Astrocyte (in vitro differentiated cells and primary cell): ENCODE data around the gene SNRNP27. TPM values are rescaled to one million over a fixed set of nuclear protein-coding genes. Genes with fewer than 3 reads are reported as not detected.

Experiments used
- DNase-seq: peaks from one replicate; pipeline ENCODE4 v3.0.0-alpha.2; 2010; ENCODE audit warnings: low read depth
- FAIRE-seq: peaks from 2 replicates; lab custom pipeline; 2011; peaks lifted over from hg19 to GRCh38; lab: Jason Lieb, UNC
- H2AFZ ChIP-seq: 2 replicates; pipeline ENCODE4 v1.6.0; 2012; ENCODE audit warnings: low read depth, low read length, inconsistent platforms
- H3K27ac ChIP-seq: 2 replicates; pipeline ENCODE4 v1.5.1; 2011; ENCODE audit warnings: low read depth, low read length, inconsistent platforms
- H3K27me3 ChIP-seq: 2 replicates; pipeline ENCODE4 v1.6.0; 2011; ENCODE audit warnings: low read length, inconsistent platforms; ENCODE audit not compliant: insufficient read depth
- H3K36me3 ChIP-seq: 2 replicates; pipeline ENCODE4 v1.5.1; 2011; ENCODE audit warnings: low read length, inconsistent platforms; ENCODE audit not compliant: insufficient read depth
- H3K4me1 ChIP-seq: 2 replicates; pipeline ENCODE4 v1.5.1; 2011; ENCODE audit warnings: low read length, inconsistent platforms; ENCODE audit not compliant: insufficient read depth
- H3K4me2 ChIP-seq: 2 replicates; pipeline ENCODE4 v1.6.0; 2012; ENCODE audit warnings: low read length, inconsistent platforms
- H3K4me3 ChIP-seq: 2 replicates; pipeline ENCODE4 v1.5.1; 2011; ENCODE audit warnings: low read depth, mild to moderate bottlenecking, low read length, inconsistent platforms; ENCODE audit not compliant: insufficient read depth
- H3K79me2 ChIP-seq: 2 replicates; pipeline ENCODE4 v1.6.0; 2012; ENCODE audit warnings: mild to moderate bottlenecking, low read length, inconsistent platforms; ENCODE audit not compliant: insufficient read depth
- H3K9ac ChIP-seq: 2 replicates; pipeline ENCODE4 v1.6.0; 2012; ENCODE audit warnings: mild to moderate bottlenecking, low read length, inconsistent platforms
- H3K9me3 ChIP-seq: 2 replicates; pipeline ENCODE4 v1.5.1; 2012; ENCODE audit warnings: low read depth, mild to moderate bottlenecking, low read length, inconsistent platforms; ENCODE audit not compliant: insufficient read depth
- H4K20me1 ChIP-seq: 2 replicates; pipeline ENCODE4 v1.6.0; 2012; ENCODE audit warnings: low read length, inconsistent platforms; ENCODE audit not compliant: insufficient read depth
- H3K27ac Mint-ChIP-seq: one replicate; pipeline ENCODE4 v1.8.0; 2021; ENCODE audit warnings: mild to moderate bottlenecking, mixed read lengths; ENCODE audit not compliant: unreplicated experiment
- H3K27me3 Mint-ChIP-seq: one replicate; pipeline ENCODE4 v1.8.0; 2021; ENCODE audit warnings: low read depth, mixed read lengths; ENCODE audit not compliant: unreplicated experiment
- H3K36me3 Mint-ChIP-seq: one replicate; pipeline ENCODE4 v1.8.0; 2021; ENCODE audit warnings: low read depth, mixed read lengths; ENCODE audit not compliant: unreplicated experiment
- H3K4me1 Mint-ChIP-seq: one replicate; pipeline ENCODE4 v1.8.0; 2021; ENCODE audit warnings: low read depth, mixed read lengths; ENCODE audit not compliant: unreplicated experiment
- H3K4me3 Mint-ChIP-seq: one replicate; pipeline ENCODE4 v1.8.0; 2021; ENCODE audit warnings: mild to moderate bottlenecking, moderate library complexity, mixed read lengths; ENCODE audit not compliant: unreplicated experiment
- H3K9me3 Mint-ChIP-seq: one replicate; pipeline ENCODE4 v1.8.0; 2021; ENCODE audit warnings: mild to moderate bottlenecking, mixed read lengths; ENCODE audit not compliant: unreplicated experiment
- EZH2 ChIP-seq: IDR thresholded peaks from 2 replicates; pipeline ENCODE4 v1.6.1; 2012; ENCODE audit warnings: mild to moderate bottlenecking, low read length, inconsistent platforms; ENCODE audit not compliant: insufficient read depth
- total RNA-seq: library from RNA; stranded (reverse); gene quantifications from 2 replicates; pipeline ENCODE4 v1.2.1, GENCODE V29; 2021
- TF ChIP-seq, protein P1 (sequence below): IDR thresholded peaks from 2 replicates; pipeline ENCODE4 v1.5.1; 2011; ENCODE audit warnings: low read depth, mild to moderate bottlenecking, inconsistent platforms, low read length, moderate library complexity; ENCODE audit not compliant: insufficient read depth

SNRNP27 gene
- total RNA-seq, 1 donor from 2014 or later = 67.7 TPM

DNA sequence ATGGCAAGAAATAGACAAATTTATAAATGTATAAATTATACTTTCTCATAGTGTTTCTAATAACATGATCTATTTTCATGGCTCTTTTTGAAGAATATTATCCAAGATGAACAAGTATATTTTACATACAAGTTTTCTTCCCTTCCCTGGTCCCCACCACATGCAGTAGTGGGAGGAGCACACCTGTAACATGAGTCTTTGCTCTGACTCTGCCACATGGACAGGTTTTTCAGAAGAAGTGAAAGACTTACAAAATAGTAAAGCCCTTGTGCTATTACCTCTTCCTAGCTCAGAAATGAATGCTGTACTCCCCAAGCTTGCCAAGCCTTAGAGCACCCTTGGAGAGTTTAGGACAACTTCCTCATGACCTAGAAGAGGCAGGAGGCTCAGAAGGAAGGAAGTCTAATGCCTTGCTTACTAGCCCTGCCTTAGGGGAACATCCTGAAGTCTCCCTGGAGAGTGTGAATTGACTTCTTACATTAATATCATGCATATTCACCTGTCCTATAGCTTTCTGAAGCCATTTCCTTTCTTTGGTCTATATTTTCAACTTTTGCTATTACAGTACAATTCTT is 39.6 kb downstream of the SNRNP27 start:
- H3K9ac ChIP-seq = peak overlapping the region; percentile 78
- FAIRE-seq (no peak), DNase-seq (no peak)
- H3K27ac Mint-ChIP-seq = peak overlapping the region; percentile 97
- peaks cover 26% of the 10 kb centered on the region for H3K4me1 ChIP-seq
- peak overlapping the region; percentile 88 for H3K27ac ChIP-seq
- no peaks in the 10 kb centered on the region for H3K27me3 Mint-ChIP-seq
- H2AFZ ChIP-seq = no peak overlapping the region
- peaks cover 31% of the 10 kb centered on the region for H3K36me3 Mint-ChIP-seq
- no peaks in the 10 kb centered on the region for H3K9me3 ChIP-seq
- TF ChIP-seq EZH2 = no peak
- TF ChIP-seq, protein P1, sequence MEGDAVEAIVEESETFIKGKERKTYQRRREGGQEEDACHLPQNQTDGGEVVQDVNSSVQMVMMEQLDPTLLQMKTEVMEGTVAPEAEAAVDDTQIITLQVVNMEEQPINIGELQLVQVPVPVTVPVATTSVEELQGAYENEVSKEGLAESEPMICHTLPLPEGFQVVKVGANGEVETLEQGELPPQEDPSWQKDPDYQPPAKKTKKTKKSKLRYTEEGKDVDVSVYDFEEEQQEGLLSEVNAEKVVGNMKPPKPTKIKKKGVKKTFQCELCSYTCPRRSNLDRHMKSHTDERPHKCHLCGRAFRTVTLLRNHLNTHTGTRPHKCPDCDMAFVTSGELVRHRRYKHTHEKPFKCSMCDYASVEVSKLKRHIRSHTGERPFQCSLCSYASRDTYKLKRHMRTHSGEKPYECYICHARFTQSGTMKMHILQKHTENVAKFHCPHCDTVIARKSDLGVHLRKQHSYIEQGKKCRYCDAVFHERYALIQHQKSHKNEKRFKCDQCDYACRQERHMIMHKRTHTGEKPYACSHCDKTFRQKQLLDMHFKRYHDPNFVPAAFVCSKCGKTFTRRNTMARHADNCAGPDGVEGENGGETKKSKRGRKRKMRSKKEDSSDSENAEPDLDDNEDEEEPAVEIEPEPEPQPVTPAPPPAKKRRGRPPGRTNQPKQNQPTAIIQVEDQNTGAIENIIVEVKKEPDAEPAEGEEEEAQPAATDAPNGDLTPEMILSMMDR = no peak
- no peaks in the 10 kb centered on the region for H3K27me3 ChIP-seq
- H3K36me3 ChIP-seq = peaks cover 14% of the 10 kb centered on the region
- no peaks in the 10 kb centered on the region for H4K20me1 ChIP-seq
- peaks cover 2% of the 10 kb centered on the region for H3K9me3 Mint-ChIP-seq
- peaks cover 45% of the 10 kb centered on the region for H3K4me1 Mint-ChIP-seq
- H3K4me3 ChIP-seq = no peak overlapping the region
- peak overlapping the region; percentile 58 for H3K4me3 Mint-ChIP-seq
- H3K79me2 ChIP-seq = peaks cover 7% of the 10 kb centered on the region
- peak overlapping the region; percentile 82 for H3K4me2 ChIP-seq

DNA sequence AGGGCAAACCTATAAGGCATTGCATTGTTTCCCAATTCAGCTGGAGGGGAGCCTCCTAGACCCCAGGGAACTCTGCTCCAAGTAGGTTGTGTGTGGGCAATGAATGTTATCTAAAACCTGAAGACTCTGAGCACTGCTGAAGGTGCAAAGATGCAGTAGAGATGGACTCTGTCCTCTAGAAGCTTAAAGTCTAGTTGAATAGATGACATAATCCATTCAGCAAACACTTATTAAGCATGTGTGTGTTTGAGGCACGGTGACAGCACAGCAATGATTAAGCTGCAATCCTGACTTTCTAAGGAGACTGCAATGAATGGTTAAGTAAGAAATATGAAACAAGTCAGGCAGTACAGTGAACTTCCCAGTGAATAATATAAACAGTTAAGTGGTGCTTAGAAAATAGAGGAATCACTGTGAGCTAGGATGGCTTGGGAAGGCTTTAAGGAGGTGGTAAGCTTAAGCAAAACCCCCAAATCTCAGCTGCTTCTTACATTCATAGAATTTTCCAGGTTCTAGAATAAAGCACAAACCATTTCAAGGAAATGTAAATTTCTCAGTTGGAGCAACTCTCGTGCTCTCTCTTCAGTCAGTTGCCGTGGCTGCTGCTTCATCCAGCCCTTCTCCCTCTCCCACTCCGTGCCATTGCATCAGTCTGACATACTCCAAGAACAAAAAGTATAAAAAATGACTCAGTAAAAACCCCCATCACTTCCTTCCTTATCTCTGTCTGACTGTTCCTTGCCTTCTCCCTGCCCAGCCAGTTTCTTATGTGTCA is 40.3 kb downstream of the SNRNP27 start:
- Mint-ChIP-seq H3K27ac (peak overlapping the region; percentile 97), H3K27me3 (no peaks in the 10 kb centered on the region), H3K4me1 (peaks cover 47% of the 10 kb centered on the region), H3K9me3 (peaks cover 2% of the 10 kb centered on the region), H3K4me3 (peak overlapping the region; percentile 63), H3K36me3 (peaks cover 32% of the 10 kb centered on the region)
- TF ChIP-seq, protein P1 = no peak
- TF ChIP-seq EZH2 = no peak
- no peak for FAIRE-seq
- H3K79me2 ChIP-seq = peaks cover 7% of the 10 kb centered on the region
- no peaks in the 10 kb centered on the region for H3K9me3 ChIP-seq
- peak overlapping the region; percentile 82 for H3K4me2 ChIP-seq
- H3K4me3 ChIP-seq = peak overlapping the region; percentile 26
- H4K20me1 ChIP-seq = no peaks in the 10 kb centered on the region
- peaks cover 19% of the 10 kb centered on the region for H3K36me3 ChIP-seq
- H3K4me1 ChIP-seq = peaks cover 26% of the 10 kb centered on the region
- no peaks in the 10 kb centered on the region for H3K27me3 ChIP-seq
- H3K27ac ChIP-seq = peak overlapping the region; percentile 88
- peak overlapping the region; percentile 30 for H2AFZ ChIP-seq
- H3K9ac ChIP-seq = peak overlapping the region; percentile 78
- peak; percentile 86 for DNase-seq

DNA sequence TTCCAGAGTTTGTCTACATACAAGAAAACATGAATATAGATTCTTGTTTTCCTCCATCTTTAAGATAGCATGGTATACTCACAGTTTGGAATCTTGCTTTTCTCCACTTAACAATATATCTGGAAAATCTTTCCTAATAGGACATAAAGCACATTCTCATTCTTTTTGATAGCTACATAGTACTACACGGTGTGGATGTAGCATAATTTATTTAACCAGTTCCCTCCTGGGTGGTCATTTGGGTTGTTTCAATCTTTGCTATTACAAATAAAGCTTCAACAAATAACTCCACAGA is 40.8 kb downstream of the SNRNP27 start:
- Histone ChIP-seq H3K4me2 (peak overlapping the region; percentile 82), H2AFZ (no peak overlapping the region), H3K79me2 (peaks cover 7% of the 10 kb centered on the region), H3K9me3 (no peaks in the 10 kb centered on the region), H3K27me3 (no peaks in the 10 kb centered on the region), H3K9ac (peak overlapping the region; percentile 78), H4K20me1 (no peaks in the 10 kb centered on the region), H3K4me1 (peaks cover 26% of the 10 kb centered on the region), H3K4me3 (peak overlapping the region; percentile 17), H3K27ac (peak overlapping the region; percentile 88), H3K36me3 (peaks cover 24% of the 10 kb centered on the region)
- Mint-ChIP-seq H3K4me1 (peaks cover 48% of the 10 kb centered on the region), H3K36me3 (peaks cover 31% of the 10 kb centered on the region), H3K9me3 (peaks cover 2% of the 10 kb centered on the region), H3K4me3 (peak overlapping the region; percentile 63), H3K27ac (peak overlapping the region; percentile 97), H3K27me3 (no peaks in the 10 kb centered on the region)
- TF ChIP-seq EZH2 = no peak
- TF ChIP-seq, protein P1 = no peak
- DNase-seq = no peak
- peak; percentile 71 for FAIRE-seq
